IPS-20b (cell line): ENCODE results near the gene CTXN3.

Experiments used
- H3K27ac ChIP-seq: one replicate; pipeline ENCODE4 v1.5.1; 2013; ENCODE audit warnings: low read length
- H3K27me3 ChIP-seq: 2 replicates; pipeline ENCODE4 v1.6.1; 2013; ENCODE audit warnings: mild to moderate bottlenecking, low read length, inconsistent platforms; ENCODE audit not compliant: insufficient read depth
- H3K36me3 ChIP-seq: 2 replicates; pipeline ENCODE4 v1.6.1; 2013; ENCODE audit warnings: low read depth, mild to moderate bottlenecking, inconsistent platforms, low read length, moderate library complexity; ENCODE audit not compliant: insufficient read depth
- H3K4me1 ChIP-seq: 2 replicates; pipeline ENCODE4 v1.6.1; 2013; ENCODE audit warnings: mild to moderate bottlenecking, control low read depth, inconsistent platforms, low read length, moderate library complexity; ENCODE audit not compliant: insufficient read depth
- H3K4me3 ChIP-seq: 2 replicates; pipeline ENCODE4 v1.5.1; 2013; ENCODE audit warnings: mild to moderate bottlenecking, low read length, inconsistent platforms
- H3K9ac ChIP-seq: 2 replicates; pipeline ENCODE4 v1.6.1; 2013; ENCODE audit warnings: low read depth, mild to moderate bottlenecking, inconsistent platforms, low read length, moderate library complexity
- H3K9me3 ChIP-seq: 2 replicates; pipeline ENCODE4 v1.6.1; 2013; ENCODE audit warnings: mild to moderate bottlenecking, low read depth, low read length, inconsistent platforms; ENCODE audit not compliant: insufficient read depth

CTXN3 gene

GRCh38 chr5:127680595-127680994 lies 31.7 kb downstream of the CTXN3 start:
- Histone ChIP-seq H3K27ac (no peak overlapping the region), H3K4me1 (no peaks in the 10 kb centered on the region)

GRCh38 chr5:127683008-127683407 lies 34.1 kb downstream of the CTXN3 start:
- no peaks in the 10 kb centered on the region for H3K9me3 ChIP-seq
- no peak overlapping the region for H3K9ac ChIP-seq
- H3K36me3 ChIP-seq, result no peaks in the 10 kb centered on the region
- no peaks in the 10 kb centered on the region for H3K27me3 ChIP-seq
- H3K27ac ChIP-seq, result no peak overlapping the region
- H3K4me3 ChIP-seq, result no peak overlapping the region
- H3K4me1 ChIP-seq, result no peaks in the 10 kb centered on the region

More at GRCh38 chr5:127680595-127680994, 31.7 kb downstream of the CTXN3 start:
- Histone ChIP-seq H3K4me3 (no peak overlapping the region), H3K9ac (no peak overlapping the region), H3K36me3 (no peaks in the 10 kb centered on the region), H3K9me3 (no peaks in the 10 kb centered on the region), H3K27me3 (no peaks in the 10 kb centered on the region)

- Histone ChIP-seq H3K9me3 (no peaks in the 10 kb centered on the region), H3K9ac (no peak overlapping the region), H3K36me3 (no peaks in the 10 kb centered on the region), H3K27ac (no peak overlapping the region), H3K4me3 (no peak overlapping the region), H3K4me1 (no peaks in the 10 kb centered on the region), H3K27me3 (no peaks in the 10 kb centered on the region)
These were observed 36.0 kb downstream of the CTXN3 start for GRCh38 chr5:127684726-127685467.

- H3K36me3 ChIP-seq, result no peaks in the 10 kb centered on the region
- no peak overlapping the region for H3K4me3 ChIP-seq
- no peaks in the 10 kb centered on the region for H3K27me3 ChIP-seq
- no peak overlapping the region for H3K27ac ChIP-seq
- H3K4me1 ChIP-seq, result no peaks in the 10 kb centered on the region
- no peaks in the 10 kb centered on the region for H3K9me3 ChIP-seq
- H3K9ac ChIP-seq, result no peak overlapping the region
These were observed 36.8 kb downstream of the CTXN3 start for GRCh38 chr5:127685662-127686061.

GRCh38 chr5:127686424-127686823 lies 37.5 kb downstream of the CTXN3 start:
- Histone ChIP-seq H3K27ac (no peak overlapping the region), H3K4me1 (no peaks in the 10 kb centered on the region), H3K27me3 (no peaks in the 10 kb centered on the region), H3K9ac (no peak overlapping the region), H3K9me3 (no peaks in the 10 kb centered on the region; the same call in 1 of the 2 replicates), H3K36me3 (no peaks in the 10 kb centered on the region), H3K4me3 (no peak overlapping the region)

- Histone ChIP-seq H3K4me3 (no peak overlapping the region), H3K27me3 (no peaks in the 10 kb centered on the region), H3K36me3 (no peaks in the 10 kb centered on the region), H3K9ac (no peak overlapping the region), H3K4me1 (no peaks in the 10 kb centered on the region; the same call in 1 of the 2 replicates), H3K27ac (no peak overlapping the region), H3K9me3 (no peaks in the 10 kb centered on the region; the same call in 1 of the 2 replicates)
These were observed 45.8 kb downstream of the CTXN3 start for GRCh38 chr5:127694518-127695171.

GRCh38 chr5:127695346-127695745 lies 46.5 kb downstream of the CTXN3 start:
- no peaks in the 10 kb centered on the region; the same call in 1 of the 2 replicates for H3K4me1 ChIP-seq
- no peaks in the 10 kb centered on the region for H3K27me3 ChIP-seq
- no peak overlapping the region for H3K27ac ChIP-seq
- no peak overlapping the region for H3K9ac ChIP-seq
- H3K4me3 ChIP-seq, result no peak overlapping the region
- H3K9me3 ChIP-seq, result no peaks in the 10 kb centered on the region; the same call in 1 of the 2 replicates
- no peaks in the 10 kb centered on the region for H3K36me3 ChIP-seq

GRCh38 chr5:127696683-127697082 lies 47.8 kb downstream of the CTXN3 start:
- Histone ChIP-seq H3K9ac (no peak overlapping the region), H3K4me3 (no peak overlapping the region), H3K4me1 (no peaks in the 10 kb centered on the region; the same call in 1 of the 2 replicates), H3K9me3 (no peaks in the 10 kb centered on the region), H3K36me3 (no peaks in the 10 kb centered on the region), H3K27ac (no peak overlapping the region), H3K27me3 (no peaks in the 10 kb centered on the region)

GRCh38 chr5:127697894-127698600 lies 49.2 kb downstream of the CTXN3 start:
- H3K4me1 ChIP-seq, result no peaks in the 10 kb centered on the region; the same call in 1 of the 2 replicates
- no peak overlapping the region for H3K4me3 ChIP-seq
- H3K27ac ChIP-seq, result no peak overlapping the region
- H3K27me3 ChIP-seq, result no peaks in the 10 kb centered on the region
- no peak overlapping the region for H3K9ac ChIP-seq
- no peaks in the 10 kb centered on the region for H3K9me3 ChIP-seq
- H3K36me3 ChIP-seq, result no peaks in the 10 kb centered on the region

- no peaks in the 10 kb centered on the region for H3K27me3 ChIP-seq
- no peak overlapping the region for H3K27ac ChIP-seq
- H3K9ac ChIP-seq, result no peak overlapping the region
- H3K4me3 ChIP-seq, result no peak overlapping the region
- H3K4me1 ChIP-seq, result no peaks in the 10 kb centered on the region; the same call in 1 of the 2 replicates
- no peaks in the 10 kb centered on the region for H3K9me3 ChIP-seq
- H3K36me3 ChIP-seq, result no peaks in the 10 kb centered on the region
These were observed 50.5 kb downstream of the CTXN3 start for GRCh38 chr5:127699416-127699815.

- Histone ChIP-seq H3K9ac (no peak overlapping the region), H3K36me3 (no peaks in the 10 kb centered on the region), H3K9me3 (no peaks in the 10 kb centered on the region), H3K27ac (no peak overlapping the region), H3K4me1 (peaks cover 4% of the 10 kb centered on the region), H3K27me3 (no peaks in the 10 kb centered on the region), H3K4me3 (no peak overlapping the region)
These were observed 51.4 kb downstream of the CTXN3 start for GRCh38 chr5:127700237-127700766.
